SIG-M5 (cell line): ENCODE results near the gene GPR135.

Experiments
- DNase-seq: peaks from one replicate; lab custom pipeline; 2025; lab: John Stamatoyannopoulos, UW

The GPR135 gene

GRCh38 chr14:59422069-59422881 is 42.9 kb downstream of the GPR135 start:
- no peak for DNase-seq

- DNase-seq, result no peak
Measured at GRCh38 chr14:59419303-59419702, 45.9 kb downstream of the GPR135 start.

- no peak for DNase-seq
Measured at GRCh38 chr14:59417311-59417710, 47.9 kb downstream of the GPR135 start.

GRCh38 chr14:59415836-59416602 is 49.2 kb downstream of the GPR135 start:
- DNase-seq, result no peak
